ENCODE data around the gene NEURL1.

GRCh38 chr10:103445366-103445765, 48.1 kb upstream of the NEURL1 start:
- TF ChIP-seq CTCF (IDR thresholded peaks at IDR 0.05) = no peak
- TF ChIP-seq POLR2A (IDR thresholded peaks at IDR 0.05) = no peak
- TF ChIP-seq EP300 (IDR thresholded peaks at IDR 0.05) = no peak

All from ovary (tissue), 3 donors.